Hepatocyte (in vitro differentiated cells): ENCODE data around the gene BMX. TPM values are rescaled to one million over a fixed set of nuclear protein-coding genes. Genes with fewer than 3 reads are reported as not detected.
A peak's percentile ranks its signal among the peaks of the same experiment; 100 is the strongest.

Experiments used
- DNase-seq: peaks from one replicate; pipeline ENCODE4 v3.0.0-alpha.2; 2016; ENCODE audit warnings: low spot score
- H2AFZ ChIP-seq: fragments of 200-600 bp; sonication (generic); 2 replicates; pipeline ENCODE4 v1.6.0; 2016; ENCODE audit warnings: antibody characterized with exemption, mild to moderate bottlenecking
- H3K27ac ChIP-seq: fragments of 200-600 bp; sonication (generic); 2 replicates; pipeline ENCODE4 v1.5.1; 2016; ENCODE audit warnings: mild to moderate bottlenecking
- H3K27me3 ChIP-seq: fragments of 200-600 bp; sonication (generic); 2 replicates; pipeline ENCODE4 v1.6.1; 2016
- H3K36me3 ChIP-seq: fragments of 200-600 bp; sonication (generic); replicated peaks from 2 replicates; pipeline ENCODE4 v1.5.1; 2016; ENCODE audit warnings: low read depth; ENCODE audit not compliant: insufficient read depth
- H3K4me1 ChIP-seq: fragments of 200-600 bp; sonication (generic); 2 replicates; pipeline ENCODE4 v1.5.1; 2016; ENCODE audit warnings: mild to moderate bottlenecking, moderate library complexity; ENCODE audit not compliant: insufficient read depth
- H3K4me2 ChIP-seq: fragments of 200-600 bp; sonication (generic); 2 replicates; pipeline ENCODE4 v1.6.0; 2016
- H3K4me3 ChIP-seq: fragments of 200-600 bp; sonication (generic); 2 replicates; pipeline ENCODE4 v1.5.1; 2016; ENCODE audit warnings: mild to moderate bottlenecking
- H3K79me2 ChIP-seq: fragments of 200-600 bp; sonication (generic); 2 replicates; pipeline ENCODE4 v1.6.0; 2017; ENCODE audit warnings: mild to moderate bottlenecking
- H3K9me2 ChIP-seq: fragments of 200-600 bp; sonication (generic); replicated peaks from 2 replicates; pipeline ENCODE4 v1.6.0; 2017; ENCODE audit warnings: mild to moderate bottlenecking; ENCODE audit not compliant: insufficient read depth
- H3K9me3 ChIP-seq: fragments of 200-600 bp; sonication (generic); 2 replicates; pipeline ENCODE4 v1.5.1; 2016; ENCODE audit warnings: low read depth, mild to moderate bottlenecking
- H4K20me1 ChIP-seq: fragments of 200-600 bp; sonication (generic); 2 replicates; pipeline ENCODE4 v1.6.0; 2016; ENCODE audit warnings: mild to moderate bottlenecking; ENCODE audit not compliant: insufficient read depth, poor library complexity, severe bottlenecking
- EZH2 ChIP-seq: fragments of 200-600 bp; sonication (generic); IDR thresholded peaks from 2 replicates; pipeline ENCODE4 v1.6.1; 2016; ENCODE audit warnings: antibody characterized with exemption, mild to moderate bottlenecking, borderline replicate concordance
- EZH2phosphoT487 ChIP-seq: fragments of 200-600 bp; sonication (generic); IDR thresholded peaks from one replicate; pipeline ENCODE4 v1.6.1; 2018; ENCODE audit warnings: antibody characterized with exemption, mild to moderate bottlenecking, low read depth, moderate library complexity; ENCODE audit not compliant: unreplicated experiment, severe bottlenecking
- WGBS: methylation state at CpG from one replicate; pipeline ENCODE4 v1.1.6; 2016; ENCODE audit warnings: low lambda C conversion rate; ENCODE audit errors: missing lambda C conversion rate; 5-methylcytosine and 5-hydroxymethylcytosine counted together
- polyA plus RNA-seq: library from polyadenylated mRNA; unstranded; fragments of >200 nt; fragmentation: Nextera tagmentation; extraction: Ambion mirVana; gene quantifications from 2 replicates; pipeline ENCODE4 v1.2.1, GENCODE V29; 2016
- total RNA-seq: library from RNA; depleted of rRNA; stranded (reverse); fragments of >200 nt; gene quantifications from 2 replicates; pipeline ENCODE4 v1.2.3, GENCODE V29; 2014
- TF ChIP-seq, protein P1 (sequence below): fragments of 200-600 bp; sonication (generic); IDR thresholded peaks from 2 replicates; pipeline ENCODE4 v1.5.1; 2016; ENCODE audit warnings: antibody characterized with exemption, mild to moderate bottlenecking; ENCODE audit not compliant: poor library complexity

BMX gene
- total and polyA plus RNA-seq, 2 experiments from 2014 or later, result 0.07 TPM; not detected in 1

DNA sequence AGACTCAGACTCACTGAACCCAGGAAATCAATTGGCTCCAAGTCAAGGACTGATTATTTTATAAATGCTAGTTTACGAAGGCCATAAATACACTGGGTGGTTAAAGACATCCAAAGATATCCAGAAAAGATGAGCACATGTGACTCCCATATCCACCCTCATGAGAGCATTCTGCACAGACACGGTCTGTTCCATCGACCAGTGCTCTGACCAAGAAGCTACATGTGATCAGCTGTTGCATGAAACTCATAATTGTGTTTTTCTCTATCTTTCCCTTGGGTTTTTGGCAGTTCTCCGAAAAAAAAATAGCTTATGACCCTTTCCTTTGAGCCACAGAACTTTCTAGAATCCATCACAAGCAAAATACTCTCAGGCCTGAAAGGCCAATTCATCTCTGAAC is 4.8 kb upstream of the BMX start:
- Histone ChIP-seq H3K9me2 (no peaks in the 10 kb centered on the region), H3K9me3 (no peaks in the 10 kb centered on the region), H4K20me1 (no peaks in the 10 kb centered on the region), H3K4me2 (no peak overlapping the region), H3K27ac (no peak overlapping the region), H3K36me3 (no peaks in the 10 kb centered on the region), H3K79me2 (no peaks in the 10 kb centered on the region), H3K4me3 (no peak overlapping the region), H3K4me1 (no peaks in the 10 kb centered on the region), H3K27me3 (no peaks in the 10 kb centered on the region), H2AFZ (no peak overlapping the region)
- no peak for DNase-seq
- WGBS, result 90% methylated on average over 4 of the region's 4 CpGs
- TF ChIP-seq, protein P1, sequence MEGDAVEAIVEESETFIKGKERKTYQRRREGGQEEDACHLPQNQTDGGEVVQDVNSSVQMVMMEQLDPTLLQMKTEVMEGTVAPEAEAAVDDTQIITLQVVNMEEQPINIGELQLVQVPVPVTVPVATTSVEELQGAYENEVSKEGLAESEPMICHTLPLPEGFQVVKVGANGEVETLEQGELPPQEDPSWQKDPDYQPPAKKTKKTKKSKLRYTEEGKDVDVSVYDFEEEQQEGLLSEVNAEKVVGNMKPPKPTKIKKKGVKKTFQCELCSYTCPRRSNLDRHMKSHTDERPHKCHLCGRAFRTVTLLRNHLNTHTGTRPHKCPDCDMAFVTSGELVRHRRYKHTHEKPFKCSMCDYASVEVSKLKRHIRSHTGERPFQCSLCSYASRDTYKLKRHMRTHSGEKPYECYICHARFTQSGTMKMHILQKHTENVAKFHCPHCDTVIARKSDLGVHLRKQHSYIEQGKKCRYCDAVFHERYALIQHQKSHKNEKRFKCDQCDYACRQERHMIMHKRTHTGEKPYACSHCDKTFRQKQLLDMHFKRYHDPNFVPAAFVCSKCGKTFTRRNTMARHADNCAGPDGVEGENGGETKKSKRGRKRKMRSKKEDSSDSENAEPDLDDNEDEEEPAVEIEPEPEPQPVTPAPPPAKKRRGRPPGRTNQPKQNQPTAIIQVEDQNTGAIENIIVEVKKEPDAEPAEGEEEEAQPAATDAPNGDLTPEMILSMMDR, result no peak
- TF ChIP-seq EZH2 (no peak), EZH2phosphoT487 (no peak)

DNA sequence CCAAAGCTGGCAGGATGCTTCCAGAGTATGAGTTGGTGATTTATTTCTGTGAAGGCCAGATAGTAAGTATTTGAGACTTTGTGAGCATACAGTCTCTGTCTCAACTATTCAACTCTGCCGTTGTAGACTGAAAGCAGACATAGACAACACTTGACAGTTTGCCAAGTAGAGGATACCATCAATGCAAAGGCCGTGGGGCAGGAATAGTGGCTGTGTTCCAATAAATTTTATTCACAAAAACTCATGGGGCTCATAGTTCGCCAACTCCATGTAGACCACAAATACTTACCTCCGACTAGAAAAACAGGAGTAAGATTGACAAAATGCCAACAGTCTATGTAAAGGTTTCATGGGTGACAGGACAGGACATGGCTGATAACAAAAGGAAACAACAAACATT is 3.8 kb upstream of the BMX start:
- H2AFZ ChIP-seq, result no peak overlapping the region
- H3K9me3 ChIP-seq, result no peaks in the 10 kb centered on the region
- H3K4me3 ChIP-seq, result no peak overlapping the region
- 63% methylated on average over 4 of the region's 4 CpGs for WGBS
- no peaks in the 10 kb centered on the region for H3K27me3 ChIP-seq
- H3K9me2 ChIP-seq, result no peaks in the 10 kb centered on the region
- H4K20me1 ChIP-seq, result no peaks in the 10 kb centered on the region
- H3K79me2 ChIP-seq, result no peaks in the 10 kb centered on the region
- no peaks in the 10 kb centered on the region for H3K36me3 ChIP-seq
- no peaks in the 10 kb centered on the region for H3K4me1 ChIP-seq
- H3K27ac ChIP-seq, result no peak overlapping the region
- no peak overlapping the region for H3K4me2 ChIP-seq
- DNase-seq, result no peak
- no peak for TF ChIP-seq EZH2phosphoT487

DNA sequence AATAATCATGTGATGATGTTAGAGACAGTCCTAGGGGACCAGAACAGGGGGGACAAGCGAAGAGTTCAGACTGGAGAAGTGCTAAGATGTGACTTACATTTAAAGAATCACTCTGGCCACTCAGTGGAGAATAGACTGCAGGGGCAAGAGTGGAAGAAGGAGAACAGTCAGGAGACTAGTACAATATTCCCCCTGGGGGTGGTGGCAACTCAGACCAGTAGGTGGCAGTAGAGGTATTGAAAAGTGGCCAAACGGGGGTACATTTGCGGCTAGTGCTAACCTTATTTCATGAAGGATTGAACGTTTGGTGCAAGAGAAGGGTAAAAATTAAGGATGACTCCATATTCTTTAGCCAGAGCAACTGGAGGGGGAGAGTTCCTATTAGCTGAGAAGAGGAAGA is 2.7 kb upstream of the BMX start:
- H2AFZ ChIP-seq, result no peak overlapping the region

DNA sequence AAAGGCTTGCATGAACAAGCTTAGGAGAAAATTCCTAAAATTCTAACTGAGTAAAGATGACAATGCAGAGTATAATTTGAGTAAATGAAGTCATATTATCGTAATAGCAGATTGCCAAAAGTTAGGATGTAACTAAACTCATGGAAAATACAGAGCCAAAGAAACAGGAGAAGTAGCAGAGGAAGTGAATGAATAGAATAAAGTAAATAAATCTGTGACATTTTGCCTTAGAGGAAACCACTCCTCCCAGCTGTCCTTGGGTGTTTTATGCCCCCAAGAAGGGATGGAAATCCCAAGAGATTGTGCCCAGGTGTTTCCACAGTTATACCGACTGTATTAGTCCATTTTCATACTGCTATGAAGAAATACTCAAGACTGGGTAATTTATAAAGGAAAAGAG is 1.9 kb upstream of the BMX start:
- Histone ChIP-seq H4K20me1 (no peaks in the 10 kb centered on the region), H3K27me3 (no peaks in the 10 kb centered on the region), H3K9me2 (no peaks in the 10 kb centered on the region), H3K9me3 (no peaks in the 10 kb centered on the region), H2AFZ (no peak overlapping the region), H3K79me2 (no peaks in the 10 kb centered on the region), H3K36me3 (no peaks in the 10 kb centered on the region), H3K4me1 (no peaks in the 10 kb centered on the region), H3K27ac (no peak overlapping the region), H3K4me2 (no peak overlapping the region), H3K4me3 (no peak overlapping the region)
- DNase-seq, result no peak
- WGBS, result 91% methylated on average over 2 of the region's 2 CpGs
- TF ChIP-seq EZH2phosphoT487, result no peak
- TF ChIP-seq, protein P1, result no peak
- TF ChIP-seq EZH2, result no peak

More for the DNA sequence above, 2.7 kb upstream of the BMX start:
- H3K79me2 ChIP-seq, result no peaks in the 10 kb centered on the region
- no peak overlapping the region for H3K4me2 ChIP-seq
- TF ChIP-seq, protein P1, result peak; percentile 67
- no peak for TF ChIP-seq EZH2phosphoT487
- no peak for TF ChIP-seq EZH2
- no peak overlapping the region for H3K27ac ChIP-seq
- no peaks in the 10 kb centered on the region for H3K36me3 ChIP-seq
- H3K4me3 ChIP-seq, result no peak overlapping the region
- H3K4me1 ChIP-seq, result no peaks in the 10 kb centered on the region
- no peaks in the 10 kb centered on the region for H4K20me1 ChIP-seq
- H3K9me2 ChIP-seq, result no peaks in the 10 kb centered on the region
- H3K9me3 ChIP-seq, result no peaks in the 10 kb centered on the region
- 6% methylated on average over 4 of the region's 4 CpGs for WGBS
- H3K27me3 ChIP-seq, result no peaks in the 10 kb centered on the region
- peak; percentile 75 for DNase-seq
